GM10266 (cell line): Measurements from ENCODE around the gene MAGI1.

Experiments used
- DNase-seq: peaks from one replicate; pipeline ENCODE4 v3.0.0; 2012; ENCODE audit errors: extremely low spot score
- CTCF ChIP-seq: IDR thresholded peaks from 2 replicates; pipeline ENCODE4 v1.5.1; 2012; ENCODE audit warnings: mild to moderate bottlenecking, low read depth; ENCODE audit not compliant: control insufficient read depth, insufficient read depth; ENCODE audit errors: missing control alignments

The MAGI1 gene

GRCh38 chr3:65627062-65627461 is 411.7 kb downstream of the MAGI1 start:
- no peak for DNase-seq
- no peak for TF ChIP-seq CTCF

- no peak for DNase-seq
- no peak for TF ChIP-seq CTCF
These were observed 413.4 kb downstream of the MAGI1 start for GRCh38 chr3:65625305-65625704.

GRCh38 chr3:65623362-65623761 is 415.4 kb downstream of the MAGI1 start:
- no peak for DNase-seq
- TF ChIP-seq CTCF: no peak

- DNase-seq: no peak
- no peak for TF ChIP-seq CTCF
These were observed 418.8 kb downstream of the MAGI1 start for GRCh38 chr3:65619888-65620287.

- no peak for DNase-seq
- TF ChIP-seq CTCF: no peak
These were observed 419.3 kb downstream of the MAGI1 start for GRCh38 chr3:65619451-65619881.

GRCh38 chr3:65618599-65618998 is 420.1 kb downstream of the MAGI1 start:
- TF ChIP-seq CTCF: no peak
- DNase-seq: no peak

- no peak for TF ChIP-seq CTCF
- DNase-seq: no peak
These were observed 420.9 kb downstream of the MAGI1 start for GRCh38 chr3:65617787-65618186.

- no peak for TF ChIP-seq CTCF
- DNase-seq: no peak
These were observed 421.5 kb downstream of the MAGI1 start for GRCh38 chr3:65617209-65617608.
